SKM-1 (cell line): ENCODE measurements around the gene PTPRK.

Source experiments
- DNase-seq: peaks from one replicate; lab custom pipeline; 2025; ENCODE audit not compliant: unreplicated experiment; lab: John Stamatoyannopoulos, UW

The PTPRK gene

DNA sequence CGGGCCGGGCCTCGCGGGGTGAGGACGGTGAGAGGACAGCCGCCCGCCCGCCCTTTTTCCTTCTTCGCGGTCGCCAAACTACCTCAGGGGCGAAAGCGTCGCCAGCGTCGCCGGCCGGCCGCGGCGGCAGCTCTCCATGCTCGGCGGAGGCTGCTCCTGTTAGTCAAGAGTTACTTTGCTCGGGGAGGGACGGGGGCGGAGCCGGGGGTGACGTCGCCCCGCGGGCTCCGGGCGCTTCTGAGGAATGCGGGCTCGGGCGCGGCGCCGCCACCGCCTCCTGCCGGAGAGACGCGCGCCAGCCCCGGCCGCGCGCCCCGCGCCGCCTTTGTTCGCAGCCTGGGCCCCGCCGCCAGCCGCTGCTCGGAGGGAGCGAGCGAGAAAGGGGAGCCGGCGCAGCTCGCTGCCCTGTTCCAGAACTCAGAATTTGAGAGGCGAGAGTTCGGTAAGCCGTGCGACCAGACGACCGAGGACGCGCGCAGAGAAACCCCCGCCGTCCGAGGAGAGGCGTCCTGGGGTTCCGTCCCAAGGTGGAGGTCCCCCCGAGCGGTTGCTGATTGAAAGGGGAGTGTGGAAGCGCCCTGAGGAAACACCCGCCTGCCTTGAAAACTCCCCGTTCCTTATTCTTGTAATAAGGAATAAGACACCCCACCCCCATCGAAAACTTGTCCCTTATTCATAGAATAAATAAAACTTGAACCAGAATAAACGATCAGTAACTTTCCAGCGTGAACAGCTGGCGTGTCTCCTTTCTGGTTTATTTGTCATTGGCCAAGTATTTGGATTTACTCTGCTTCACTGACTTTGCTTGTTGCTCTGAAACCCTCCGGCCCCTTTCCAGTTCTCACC, at the start of gene PTPRK:
Gene PTPRK, minus strand, starts transcription at position 164 of the 846 bp plus-strand sequence. CDS start 241 bp downstream, outside the sequence.
- DNase-seq, result peak; percentile 82

DNA sequence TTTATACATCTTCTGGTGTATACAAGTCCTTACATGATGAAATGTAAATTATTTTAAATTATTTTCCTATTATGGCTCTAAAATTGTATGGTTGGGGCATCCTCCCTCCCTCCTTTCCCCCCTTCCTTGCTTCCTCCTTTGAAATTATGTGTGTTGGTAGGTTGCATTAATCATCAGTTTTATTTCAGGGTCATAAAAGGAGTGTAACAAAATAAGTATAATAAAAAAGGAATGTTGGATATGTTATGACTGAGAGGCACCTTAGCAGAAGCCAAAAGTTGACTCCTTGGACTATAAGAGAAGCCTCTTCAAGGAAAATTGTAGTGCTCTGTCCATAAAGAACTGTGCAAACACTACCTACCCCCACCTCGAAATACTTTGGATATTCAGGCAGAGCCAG, 46.6 kb upstream of the PTPRK start:
- DNase-seq, result no peak

DNA sequence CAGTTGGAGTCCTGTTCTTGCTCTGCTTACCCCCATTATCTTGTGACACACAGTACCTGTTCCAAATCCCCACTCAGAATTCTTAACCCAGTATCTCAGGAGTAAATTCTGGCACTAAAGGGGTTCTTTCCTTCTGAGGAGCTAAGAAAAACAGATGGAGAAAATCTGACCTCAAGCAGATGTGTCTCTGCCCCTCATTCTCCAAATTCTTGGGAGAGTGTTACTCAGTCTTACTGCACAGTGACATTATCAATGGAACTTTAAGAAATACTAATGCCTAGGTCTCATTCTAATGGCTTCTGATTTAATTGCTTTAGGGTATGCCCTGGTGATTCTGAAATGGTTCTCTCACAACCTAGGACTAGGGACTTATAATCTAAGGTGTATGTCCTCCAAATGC, 40.6 kb upstream of the PTPRK start:
- DNase-seq, result no peak

DNA sequence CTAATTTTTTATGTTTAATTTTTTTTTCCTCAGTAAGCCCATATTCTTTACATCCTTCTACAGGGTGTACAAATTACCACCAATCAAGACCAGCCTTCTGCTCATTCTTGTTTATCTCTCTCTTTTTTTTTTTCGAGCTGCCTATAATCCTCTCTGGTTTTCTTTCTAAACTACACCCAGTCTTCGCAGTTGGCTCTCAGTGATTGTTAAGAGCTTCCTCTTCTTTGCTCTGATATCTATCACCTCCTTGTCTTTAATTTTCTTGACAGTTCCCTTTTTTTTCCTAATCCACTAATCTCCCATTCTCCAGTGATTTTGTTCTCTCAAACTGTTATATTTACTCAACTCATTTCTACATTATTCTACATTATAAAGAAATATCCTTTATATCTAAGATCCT, 38.5 kb upstream of the PTPRK start:
- DNase-seq, result no peak

DNA sequence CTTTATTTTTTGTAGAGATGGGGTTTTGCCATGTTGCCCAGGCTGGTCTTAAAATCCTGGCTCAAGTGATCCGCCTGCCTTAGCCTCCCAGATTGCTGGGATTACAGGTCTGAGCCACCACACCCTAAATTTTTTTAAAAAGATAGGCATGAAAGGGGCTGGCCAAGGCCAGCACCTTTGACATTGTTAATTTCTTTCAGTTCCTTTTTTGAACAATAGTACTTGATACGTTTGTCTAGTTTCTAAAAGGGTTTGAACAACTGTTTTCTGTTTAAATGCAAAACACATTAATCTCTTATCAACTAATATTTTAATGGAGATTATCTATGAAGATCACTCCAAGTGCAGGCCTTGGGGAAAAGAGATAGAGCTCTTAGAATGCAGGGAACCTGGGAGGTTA, 37.6 kb upstream of the PTPRK start:
- DNase-seq, result no peak

DNA sequence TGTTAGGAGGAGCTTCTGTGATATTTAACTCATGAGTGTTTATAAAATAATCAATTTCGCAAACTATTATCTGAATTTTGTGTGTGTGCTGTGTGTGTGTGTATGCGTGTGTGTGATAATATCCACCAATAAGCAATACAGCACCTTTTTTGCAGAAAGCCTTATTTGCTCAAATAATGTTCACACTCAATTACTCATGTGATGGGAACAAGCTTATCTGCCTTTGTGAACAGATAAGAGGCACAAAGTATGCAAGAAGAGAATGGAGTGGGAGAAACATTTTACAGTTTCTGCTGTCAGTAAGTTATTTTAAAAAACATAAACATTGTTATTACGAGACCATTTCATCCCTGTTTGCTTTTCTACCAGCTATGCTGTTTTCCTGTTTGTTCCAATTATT, 36.7 kb upstream of the PTPRK start:
- no peak for DNase-seq

DNA sequence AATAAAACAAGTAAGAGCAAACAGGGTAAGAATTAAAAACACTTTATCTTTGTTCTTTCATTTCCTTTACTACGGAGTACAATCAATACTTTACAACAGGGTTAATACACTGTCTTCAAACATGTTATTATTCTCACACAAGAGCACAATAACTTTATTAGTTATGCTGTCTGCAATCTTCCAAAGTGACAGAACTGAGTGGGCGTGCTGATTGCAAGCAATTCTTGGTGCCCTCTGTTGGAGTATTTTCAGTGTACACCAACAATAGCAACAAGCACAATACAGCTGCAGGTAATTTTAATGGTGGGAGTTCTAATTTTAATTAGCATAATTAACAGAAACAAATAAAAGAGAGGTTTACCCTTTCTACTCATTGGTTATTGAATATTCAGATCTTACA, 33.9 kb upstream of the PTPRK start:
- no peak for DNase-seq

DNA sequence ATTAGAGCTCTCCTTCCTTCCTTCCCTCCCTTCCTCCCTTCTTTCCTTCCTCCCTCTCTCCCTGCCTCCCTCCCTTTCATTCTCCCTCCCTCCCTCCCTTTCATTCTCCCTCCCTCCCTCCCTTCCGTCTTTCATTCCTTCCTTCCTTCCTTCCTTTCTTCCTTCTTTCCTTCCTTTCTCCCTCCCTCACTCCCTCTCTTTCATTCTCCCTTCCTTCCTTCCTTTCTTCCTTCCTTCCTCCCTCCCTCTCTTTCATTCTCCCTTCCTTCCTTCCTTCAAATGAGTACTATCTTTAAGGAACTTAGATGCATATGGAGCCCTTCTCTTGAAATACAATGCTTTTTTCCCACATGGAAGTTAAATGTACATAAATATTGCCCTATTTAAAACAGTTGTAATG, 20.9 kb upstream of the PTPRK start:
- DNase-seq, result no peak

DNA sequence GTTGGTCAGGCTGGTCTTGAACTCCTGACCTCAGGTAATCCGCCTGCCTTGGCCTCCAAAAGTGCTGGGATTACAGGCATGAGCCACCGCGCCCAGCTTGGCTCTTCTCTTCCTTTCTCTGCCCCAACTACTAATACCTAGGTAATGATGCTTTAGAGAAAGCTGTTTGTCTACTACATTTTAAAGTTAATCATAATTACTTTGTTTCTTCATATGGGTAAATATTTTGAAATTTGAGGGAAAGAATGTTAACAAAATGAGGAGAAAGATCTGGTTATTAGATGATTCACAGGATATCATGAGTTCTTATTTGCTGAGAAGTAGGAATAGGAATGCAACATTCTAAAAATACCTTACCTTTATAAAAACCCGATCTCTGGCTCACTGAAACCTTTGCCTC, 18.4 kb upstream of the PTPRK start:
- no peak for DNase-seq

DNA sequence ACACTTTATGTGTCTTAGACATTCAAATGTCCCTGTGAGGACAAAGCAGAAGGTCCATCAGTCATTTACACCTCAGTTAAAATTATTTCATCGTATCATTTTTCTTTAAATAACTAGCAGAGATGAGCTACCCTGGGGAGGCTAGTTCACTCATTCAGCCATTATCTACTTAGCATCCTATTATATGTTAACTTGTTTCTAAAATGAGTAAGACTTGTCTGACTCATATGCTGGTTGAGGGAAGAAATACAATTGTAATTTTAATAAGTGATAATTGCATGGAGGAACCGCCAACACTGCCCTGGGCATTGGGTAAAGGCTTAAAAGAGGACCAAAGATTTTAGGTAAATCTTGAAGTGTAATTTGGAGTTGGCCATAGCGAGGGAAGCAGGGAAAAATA, 12.4 kb upstream of the PTPRK start:
- no peak for DNase-seq

DNA sequence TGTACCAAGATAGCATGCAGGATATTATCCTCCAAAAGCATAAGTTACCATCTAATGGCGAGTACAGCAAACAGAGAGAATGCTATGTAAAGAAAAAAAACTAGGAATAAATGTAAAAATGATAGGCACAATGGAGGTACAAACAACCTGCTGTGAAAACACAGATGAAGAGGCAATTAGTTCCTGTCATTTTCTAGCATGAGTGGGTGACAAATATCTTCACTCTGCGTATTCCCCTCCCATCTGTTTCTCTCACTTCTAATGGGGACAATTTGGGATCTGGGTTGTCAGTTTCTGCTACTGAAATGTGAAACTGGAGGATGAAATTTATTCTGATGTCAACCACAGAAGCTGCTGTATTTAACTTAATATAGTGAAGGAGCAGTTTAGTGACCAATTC, 11.7 kb upstream of the PTPRK start:
- DNase-seq, result no peak

DNA sequence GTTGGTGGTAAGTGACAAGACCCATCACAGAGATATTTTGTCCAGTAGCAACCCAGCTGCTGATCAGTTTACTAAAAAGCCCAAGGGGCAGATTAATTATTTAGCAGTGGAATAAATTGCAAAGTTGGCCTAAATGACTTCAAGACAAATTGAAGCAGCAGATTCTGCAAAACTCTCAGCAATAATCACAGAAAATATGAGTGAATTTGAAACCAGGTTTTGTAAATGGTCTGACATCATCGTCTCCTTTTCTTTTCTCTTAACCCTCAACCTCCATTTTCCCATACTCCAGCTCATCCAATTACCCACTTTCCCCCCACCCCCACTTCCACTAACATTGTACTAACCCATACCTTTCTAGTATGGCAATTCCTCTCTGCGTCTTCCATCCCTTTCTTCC, 11.3 kb upstream of the PTPRK start:
- DNase-seq, result no peak

DNA sequence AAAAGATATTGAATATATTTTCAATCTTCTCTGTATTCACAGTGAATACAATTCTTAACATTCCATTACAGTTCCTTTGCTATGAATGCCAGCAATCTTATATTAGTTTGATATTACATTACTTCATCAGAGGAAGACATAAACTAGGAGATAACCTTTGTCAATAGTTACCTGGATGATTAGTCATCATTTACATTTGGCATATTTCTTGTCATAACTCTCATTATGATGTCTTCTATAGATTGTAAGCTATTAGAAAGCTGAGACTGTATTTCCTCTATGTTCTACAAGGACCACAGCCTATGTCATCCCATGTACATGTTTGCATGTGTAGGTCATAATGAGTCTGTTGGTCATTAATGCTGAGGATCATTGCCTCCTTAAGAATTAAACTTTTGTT, 7.8 kb upstream of the PTPRK start:
- DNase-seq, result no peak

DNA sequence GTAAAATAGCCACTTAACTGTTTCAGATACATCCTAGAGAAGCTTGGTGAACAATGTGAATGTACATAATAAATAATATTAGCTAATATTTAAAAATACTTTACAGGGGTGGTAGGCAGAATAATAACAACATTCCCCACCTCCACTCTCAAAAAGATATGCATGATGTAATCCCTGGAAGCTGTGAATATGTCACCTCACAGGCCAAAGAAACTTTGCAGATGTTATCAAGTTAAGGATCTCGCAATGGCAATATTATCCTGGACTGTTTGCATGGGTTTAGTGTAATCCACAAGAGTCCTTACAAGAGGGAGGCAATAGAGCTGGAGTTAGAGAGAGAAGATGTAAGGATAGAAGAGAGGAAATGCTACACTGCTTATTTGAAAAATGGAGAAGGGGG, 7.0 kb upstream of the PTPRK start:
- no peak for DNase-seq

DNA sequence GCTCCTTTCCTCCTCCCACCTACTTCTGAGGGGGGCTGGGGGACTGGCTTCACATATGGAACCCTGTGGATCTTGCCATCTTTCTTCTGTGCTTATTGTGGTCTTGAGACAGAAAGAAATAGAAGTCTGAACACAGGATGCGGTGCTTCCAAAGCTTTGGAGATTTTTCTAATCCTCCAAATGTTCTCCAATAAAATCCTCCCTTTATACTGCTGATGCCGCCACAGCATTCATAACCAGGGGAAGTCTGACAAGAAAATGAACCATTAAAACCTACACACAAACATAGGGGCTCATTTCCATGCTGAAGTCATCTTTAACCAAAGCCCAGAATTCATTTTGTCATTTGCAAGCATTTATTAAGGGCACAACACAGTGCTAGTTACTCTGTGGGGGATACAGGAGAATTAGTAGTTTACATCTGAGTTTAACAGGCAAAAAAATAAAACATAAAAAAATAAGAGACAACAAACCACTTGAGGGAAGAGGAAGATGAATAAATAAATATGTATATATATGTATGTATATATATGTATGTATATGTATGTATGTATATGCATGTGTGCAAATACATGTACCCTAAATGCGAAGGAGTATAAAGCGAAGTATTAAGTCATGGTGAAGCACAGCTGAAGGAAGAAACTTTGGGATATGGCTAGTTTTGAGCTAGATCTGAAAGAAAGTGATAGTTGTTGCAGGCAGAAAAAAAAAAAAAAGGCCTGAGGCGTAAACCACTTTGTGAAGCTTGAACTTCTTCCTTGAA, 5.9 kb upstream of the PTPRK start:
- no peak for DNase-seq

DNA sequence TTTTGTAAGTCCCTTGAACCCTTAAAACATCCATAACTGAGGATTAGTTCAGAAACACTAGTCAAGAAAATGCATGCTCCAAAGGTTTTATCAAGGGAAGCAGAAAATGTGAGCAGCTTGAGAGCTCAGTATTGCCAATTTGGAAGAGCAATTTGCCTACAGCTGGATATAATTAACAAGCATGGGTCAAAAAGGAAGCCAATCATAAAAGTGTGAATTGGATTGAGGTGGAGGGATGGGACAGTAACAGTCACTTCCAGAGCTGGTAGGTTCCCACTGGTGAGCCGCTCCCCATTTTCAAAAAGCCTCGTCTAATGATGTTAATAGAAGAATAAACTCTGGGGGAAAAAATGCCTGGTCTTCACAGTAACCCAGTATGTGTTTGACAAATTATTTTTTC, 5.0 kb upstream of the PTPRK start:
- no peak for DNase-seq

DNA sequence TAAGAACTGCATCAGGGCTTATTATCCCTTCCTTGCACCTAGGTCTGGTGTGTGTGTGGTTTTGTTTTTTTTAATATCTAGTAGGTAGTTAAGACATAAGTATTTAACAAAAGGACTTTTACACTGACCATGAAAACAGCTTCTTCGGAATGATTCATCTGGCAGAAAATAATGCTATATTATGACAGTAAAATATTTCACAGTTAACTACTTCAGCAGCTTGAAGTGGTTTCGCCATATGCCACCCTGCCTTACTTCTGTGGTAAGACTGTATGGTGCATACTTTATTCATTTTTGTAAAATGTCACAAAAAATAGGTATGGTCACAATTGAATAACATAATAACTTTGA, 858 bp upstream of the PTPRK start:
- DNase-seq, result no peak

DNA sequence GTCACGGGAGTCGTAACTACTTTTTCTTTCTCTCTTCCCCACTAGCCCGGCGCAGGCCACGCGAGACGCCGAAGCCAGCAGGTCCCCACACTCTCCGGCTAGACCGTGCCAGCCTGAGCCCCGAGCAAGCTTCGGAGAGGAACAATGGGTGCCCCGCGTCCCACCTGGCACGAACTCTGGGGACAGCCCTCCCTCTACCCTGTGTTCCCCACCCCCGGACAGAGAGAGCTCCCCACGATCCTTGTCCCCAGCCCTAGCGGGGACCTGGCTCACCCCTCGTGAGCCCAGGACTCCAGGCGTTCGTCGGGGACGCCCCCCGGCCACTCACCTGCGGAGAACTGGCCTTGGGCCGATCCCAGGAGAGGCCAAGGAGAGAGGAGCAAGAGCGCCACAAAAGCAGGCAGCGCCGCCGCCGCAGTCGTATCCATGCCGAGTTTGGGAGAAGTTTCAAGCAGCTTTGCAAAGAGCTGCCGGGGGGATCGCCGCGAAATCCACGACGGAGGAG, 416 bp downstream of the PTPRK start:
- DNase-seq, result no peak

DNA sequence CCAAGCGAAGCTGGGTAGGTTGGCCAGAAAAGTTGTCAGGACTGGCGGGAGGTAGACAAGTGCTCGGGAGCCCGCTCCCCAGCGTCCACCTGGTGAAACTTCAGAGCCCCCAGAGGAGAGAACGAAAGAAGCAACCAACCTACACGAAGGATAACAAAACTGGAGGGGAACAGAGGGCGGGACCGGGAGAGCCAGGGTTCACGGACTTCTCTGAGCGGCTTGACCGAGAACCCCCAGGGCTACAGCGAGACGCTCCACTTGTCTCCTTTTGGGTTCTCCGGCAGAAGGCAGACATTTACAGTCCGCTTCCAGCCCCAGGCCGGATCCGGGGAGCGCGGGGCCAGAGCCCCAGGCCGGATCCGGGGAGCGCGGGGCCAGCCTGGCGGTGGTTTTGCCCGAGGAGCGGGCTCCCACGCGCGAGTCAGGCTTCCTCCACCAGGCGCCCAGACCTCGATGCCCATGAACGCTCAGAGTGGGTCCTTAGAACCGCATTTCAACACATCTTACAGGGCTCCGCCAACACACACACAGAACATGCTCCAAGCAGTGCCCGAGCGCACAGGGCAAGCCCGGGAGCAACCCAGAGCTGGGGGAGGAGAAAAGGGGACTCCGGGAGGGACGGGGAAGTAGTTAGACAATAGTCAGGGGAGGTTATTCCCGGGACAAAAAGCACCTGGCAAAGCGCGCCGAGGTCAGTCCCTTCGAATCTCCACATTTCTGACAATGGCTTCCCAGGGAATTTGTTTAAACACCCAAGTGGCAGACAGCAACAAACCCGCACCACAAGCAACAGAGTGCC, 1.1 kb downstream of the PTPRK start:
- DNase-seq, result no peak

DNA sequence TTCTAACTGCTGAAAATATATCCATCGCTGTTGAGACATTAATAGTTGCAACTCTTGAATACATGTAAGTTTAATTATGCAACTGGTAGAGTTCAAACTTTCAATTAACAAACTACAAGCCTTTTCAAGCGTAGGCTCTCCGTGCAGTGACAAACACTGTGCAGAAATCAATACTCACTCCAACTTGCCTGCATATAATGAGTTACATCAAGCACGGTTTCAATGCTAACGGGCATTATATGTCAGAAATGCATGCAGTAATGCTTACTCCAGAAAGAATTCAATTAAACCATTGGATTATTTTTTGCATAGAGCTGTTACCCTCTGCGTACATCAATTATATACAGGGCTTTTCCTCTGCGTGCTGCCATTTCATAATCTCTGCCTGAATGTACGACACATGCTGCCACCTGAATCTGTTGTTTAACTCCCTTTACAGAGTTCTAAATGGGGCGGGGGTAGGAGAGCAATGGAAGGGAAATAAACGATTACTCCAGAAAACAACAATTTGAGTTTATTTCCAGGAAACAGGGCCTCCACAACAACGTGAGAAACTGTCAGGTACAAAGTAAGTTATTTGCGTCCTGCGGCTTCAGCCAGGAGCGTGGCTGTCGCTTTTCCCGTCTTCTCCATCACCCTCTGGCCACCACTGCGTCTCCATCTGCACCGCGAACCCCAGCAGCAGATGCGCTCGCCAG, 1.8 kb downstream of the PTPRK start:
- DNase-seq, result no peak

DNA sequence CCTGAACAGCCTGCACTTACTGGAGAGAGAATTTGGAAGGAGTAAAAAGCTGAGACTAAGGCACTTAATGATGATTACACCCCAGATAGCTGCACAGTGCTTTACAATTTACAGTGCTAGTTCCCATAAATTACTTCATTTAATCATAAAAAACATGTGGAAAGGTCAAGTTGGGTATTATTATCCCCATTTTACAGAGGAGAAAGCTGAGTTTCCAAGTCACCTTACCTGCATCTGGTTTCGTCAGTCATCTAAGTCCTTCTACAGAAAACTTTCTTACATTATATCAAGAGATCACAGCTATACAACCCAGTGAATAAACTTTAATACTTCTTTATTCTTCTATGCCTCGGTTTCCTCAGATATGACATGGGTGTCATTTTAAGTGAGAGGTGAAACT, 3.3 kb downstream of the PTPRK start:
- DNase-seq, result no peak
